ENCODE results near the gene C6.

The C6 gene

DNA sequence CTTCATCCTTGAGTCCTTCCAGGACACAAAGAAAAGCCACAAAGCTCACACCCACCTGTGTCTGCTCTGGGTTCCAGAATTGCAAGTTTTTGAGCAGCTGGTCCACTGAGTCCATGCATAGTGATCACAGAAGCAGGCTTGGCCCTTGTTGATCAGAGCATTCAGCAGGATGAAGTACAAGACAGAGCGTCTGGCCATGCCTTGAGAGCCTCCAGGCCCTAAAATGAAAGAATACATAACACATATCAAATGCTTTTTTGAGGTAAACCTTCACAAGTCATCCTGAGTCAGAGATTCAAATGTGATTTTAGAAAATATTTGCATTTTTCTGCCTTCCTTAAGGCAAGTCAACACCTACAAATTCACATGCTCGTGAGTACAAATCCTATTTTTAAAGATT lies 10.3 kb downstream of the C6 start:
- no peaks in the 10 kb centered on the region for H3K36me3 ChIP-seq (ENCODE audit: control insufficient read depth in 1 of 2, insufficient read depth in 2 of 2, low read depth in 1 of 2, low read length in 2 of 2)
- H3K9ac ChIP-seq (ENCODE audit: low read length), result no peak overlapping the region
- H3K4ac ChIP-seq (ENCODE audit: low read depth in 1 of 2, low read length in 2 of 2), result no peak overlapping the region
- no peaks in the 10 kb centered on the region for H3K4me1 ChIP-seq (ENCODE audit: control insufficient read depth, insufficient read depth, low read depth, low read length)
- H3K79me1 ChIP-seq (replicated peaks; ENCODE audit: low read length, poor library complexity, severe bottlenecking), result no peaks in the 10 kb centered on the region
- no peaks in the 10 kb centered on the region for H3K9me3 ChIP-seq (ENCODE audit: control insufficient read depth, low read length)
- no peak overlapping the region for H4K8ac ChIP-seq (ENCODE audit: low read length)
- no peak overlapping the region for H3K14ac ChIP-seq (ENCODE audit: low read length in 2 of 2)
- H2AK5ac ChIP-seq (ENCODE audit: low read length, severe bottlenecking), result no peak overlapping the region
- H2BK120ac ChIP-seq (ENCODE audit: low read depth, low read length), result no peak overlapping the region
- no peak overlapping the region for H3K4me2 ChIP-seq (ENCODE audit: low read length, poor library complexity, severe bottlenecking)
- no peak overlapping the region for H2AFZ ChIP-seq (ENCODE audit: low read depth, low read length)
- no peak overlapping the region for H3K4me3 ChIP-seq (ENCODE audit: insufficient read depth in 1 of 2, low read depth in 1 of 2, low read length in 2 of 2)
- H4K91ac ChIP-seq (ENCODE audit: low read length), result no peak overlapping the region
- no peak for DNase-seq
- H3K18ac ChIP-seq (ENCODE audit: low read depth in 1 of 2, low read length in 2 of 2), result no peak overlapping the region
- no peak overlapping the region for H3K23ac ChIP-seq (ENCODE audit: low read length in 2 of 2)
- H3K27ac ChIP-seq (ENCODE audit: low read length, poor library complexity, severe bottlenecking), result no peak overlapping the region
- H2BK5ac ChIP-seq (ENCODE audit: low read depth, low read length, poor library complexity, severe bottlenecking), result no peak overlapping the region
- H3K27me3 ChIP-seq (ENCODE audit: control insufficient read depth in 1 of 2, insufficient read depth in 1 of 2, low read length in 2 of 2), result no peaks in the 10 kb centered on the region
- H2BK12ac ChIP-seq (ENCODE audit: low read length in 2 of 2), result no peak overlapping the region
- 67% methylated on average over 1 of the region's 2 CpGs for WGBS
- no peak overlapping the region for H2BK15ac ChIP-seq (ENCODE audit: low read depth, poor library complexity, severe bottlenecking)

DNA sequence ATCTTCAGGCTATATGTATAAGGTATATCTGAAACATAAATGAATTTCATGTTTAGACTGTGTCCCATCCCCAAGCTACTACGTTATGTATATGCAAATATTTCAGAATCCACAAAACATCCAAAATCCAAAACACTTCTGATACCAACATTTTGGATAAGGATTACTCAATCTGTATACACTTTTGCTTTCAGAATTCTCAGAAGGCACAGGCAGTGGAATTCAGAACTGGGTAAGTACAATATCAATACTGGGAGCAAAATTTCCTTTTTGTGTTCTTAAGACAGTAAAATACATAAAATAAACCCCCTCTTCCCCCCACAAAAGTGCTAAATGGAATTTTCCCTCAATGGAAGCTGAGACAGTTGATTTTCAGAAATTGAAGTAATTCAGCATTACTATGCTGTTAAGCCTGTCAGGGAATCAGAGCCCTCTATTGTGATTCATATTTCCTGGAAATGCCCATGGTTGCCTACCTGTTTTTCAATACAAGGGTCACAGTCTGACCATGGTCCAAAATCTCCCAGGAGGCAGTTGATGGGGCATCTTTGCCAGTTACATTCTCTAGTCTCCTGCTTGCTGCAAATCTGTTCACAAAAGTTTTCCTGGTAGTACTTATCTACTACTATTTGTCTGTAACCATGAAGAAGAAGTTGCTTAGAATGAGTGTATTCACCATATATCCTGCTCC lies 12.1 kb downstream of the C6 start:
- H3K4me3 ChIP-seq (ENCODE audit: insufficient read depth in 1 of 2, low read depth in 1 of 2, low read length in 2 of 2), result no peak overlapping the region
- no peaks in the 10 kb centered on the region for H3K36me3 ChIP-seq (ENCODE audit: control insufficient read depth in 1 of 2, insufficient read depth in 2 of 2, low read depth in 1 of 2, low read length in 2 of 2)
- H3K4me1 ChIP-seq (ENCODE audit: control insufficient read depth, insufficient read depth, low read depth, low read length), result no peaks in the 10 kb centered on the region
- H3K18ac ChIP-seq (ENCODE audit: low read depth in 1 of 2, low read length in 2 of 2), result no peak overlapping the region
- H2AK5ac ChIP-seq (ENCODE audit: low read length, severe bottlenecking), result no peak overlapping the region
- no peak overlapping the region for H4K91ac ChIP-seq (ENCODE audit: low read length)
- no peak overlapping the region for H3K4ac ChIP-seq (ENCODE audit: low read depth in 1 of 2, low read length in 2 of 2)
- WGBS, result 40% methylated on average over 1 of the region's 1 CpG
- H4K8ac ChIP-seq (ENCODE audit: low read length), result no peak overlapping the region
- H2AFZ ChIP-seq (ENCODE audit: low read depth, low read length), result no peak overlapping the region
- no peak overlapping the region for H2BK5ac ChIP-seq (ENCODE audit: low read depth, low read length, poor library complexity, severe bottlenecking)
- no peak overlapping the region for H3K9ac ChIP-seq (ENCODE audit: low read length)
- no peak overlapping the region for H3K27ac ChIP-seq (ENCODE audit: low read length, poor library complexity, severe bottlenecking)
- H3K79me1 ChIP-seq (replicated peaks; ENCODE audit: low read length, poor library complexity, severe bottlenecking), result no peaks in the 10 kb centered on the region
- no peak overlapping the region for H2BK12ac ChIP-seq (ENCODE audit: low read length in 2 of 2)
- H3K4me2 ChIP-seq (ENCODE audit: low read length, poor library complexity, severe bottlenecking), result no peak overlapping the region
- no peak for DNase-seq
- no peak overlapping the region for H2BK15ac ChIP-seq (ENCODE audit: low read depth, poor library complexity, severe bottlenecking)
- no peak overlapping the region for H2BK120ac ChIP-seq (ENCODE audit: low read depth, low read length)
- no peak overlapping the region for H3K23ac ChIP-seq (ENCODE audit: low read length in 2 of 2)
- no peaks in the 10 kb centered on the region for H3K9me3 ChIP-seq (ENCODE audit: control insufficient read depth, low read length)
- no peaks in the 10 kb centered on the region for H3K27me3 ChIP-seq (ENCODE audit: control insufficient read depth in 1 of 2, insufficient read depth in 1 of 2, low read length in 2 of 2)
- H3K14ac ChIP-seq (ENCODE audit: low read length in 2 of 2), result no peak overlapping the region

DNA sequence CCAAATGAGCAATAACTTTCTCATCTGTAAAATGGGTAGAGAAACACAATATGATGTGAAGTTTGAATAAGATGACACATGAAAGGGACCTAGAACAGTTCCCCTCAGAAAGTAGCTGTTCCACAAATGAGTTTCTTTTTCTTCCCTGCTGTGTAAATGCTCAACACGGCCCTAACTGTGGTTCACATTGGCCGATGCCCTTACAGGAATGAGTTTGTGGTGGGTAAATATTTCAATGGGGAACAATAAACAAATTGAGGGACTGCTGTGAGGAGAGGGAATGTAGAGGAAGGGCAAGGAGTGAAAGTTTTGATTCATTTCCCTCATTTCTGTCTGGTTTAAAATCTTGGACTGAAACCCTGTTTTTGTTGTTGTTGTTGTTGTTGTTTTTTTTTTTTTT lies 12.8 kb downstream of the C6 start:
- H2AFZ ChIP-seq (ENCODE audit: low read depth, low read length), result no peak overlapping the region
- H2BK120ac ChIP-seq (ENCODE audit: low read depth, low read length), result no peak overlapping the region
- H3K23ac ChIP-seq (ENCODE audit: low read length in 2 of 2), result no peak overlapping the region
- DNase-seq, result no peak
- WGBS, result 83% methylated on average over 2 of the region's 2 CpGs
- H2AK5ac ChIP-seq (ENCODE audit: low read length, severe bottlenecking), result no peak overlapping the region
- no peak overlapping the region for H3K27ac ChIP-seq (ENCODE audit: low read length, poor library complexity, severe bottlenecking)
- no peak overlapping the region for H2BK5ac ChIP-seq (ENCODE audit: low read depth, low read length, poor library complexity, severe bottlenecking)
- H3K36me3 ChIP-seq (ENCODE audit: control insufficient read depth in 1 of 2, insufficient read depth in 2 of 2, low read depth in 1 of 2, low read length in 2 of 2), result no peaks in the 10 kb centered on the region
- no peaks in the 10 kb centered on the region for H3K79me1 ChIP-seq (replicated peaks; ENCODE audit: low read length, poor library complexity, severe bottlenecking)
- H4K8ac ChIP-seq (ENCODE audit: low read length), result no peak overlapping the region
- no peak overlapping the region for H3K4me2 ChIP-seq (ENCODE audit: low read length, poor library complexity, severe bottlenecking)
- H3K27me3 ChIP-seq (ENCODE audit: control insufficient read depth in 1 of 2, insufficient read depth in 1 of 2, low read length in 2 of 2), result no peaks in the 10 kb centered on the region
- no peak overlapping the region for H3K4ac ChIP-seq (ENCODE audit: low read depth in 1 of 2, low read length in 2 of 2)
- H2BK15ac ChIP-seq (ENCODE audit: low read depth, poor library complexity, severe bottlenecking), result no peak overlapping the region
- H2BK12ac ChIP-seq (ENCODE audit: low read length in 2 of 2), result no peak overlapping the region
- H4K91ac ChIP-seq (ENCODE audit: low read length), result no peak overlapping the region
- H3K4me3 ChIP-seq (ENCODE audit: insufficient read depth in 1 of 2, low read depth in 1 of 2, low read length in 2 of 2), result no peak overlapping the region
- H3K14ac ChIP-seq (ENCODE audit: low read length in 2 of 2), result no peak overlapping the region
- no peak overlapping the region for H3K9ac ChIP-seq (ENCODE audit: low read length)
- no peaks in the 10 kb centered on the region for H3K4me1 ChIP-seq (ENCODE audit: control insufficient read depth, insufficient read depth, low read depth, low read length)
- no peaks in the 10 kb centered on the region for H3K9me3 ChIP-seq (ENCODE audit: control insufficient read depth, low read length)
- no peak overlapping the region for H3K18ac ChIP-seq (ENCODE audit: low read depth in 1 of 2, low read length in 2 of 2)

GRCh38 chr5:41199660-41200059 lies 13.7 kb downstream of the C6 start:
- no peak overlapping the region for H2BK15ac ChIP-seq (ENCODE audit: low read depth, poor library complexity, severe bottlenecking)
- no peak overlapping the region for H3K14ac ChIP-seq (ENCODE audit: low read length in 2 of 2)
- no peak overlapping the region for H3K9ac ChIP-seq (ENCODE audit: low read length)

More at GRCh38 chr5:41199660-41200059, 13.7 kb downstream of the C6 start:
- DNase-seq, result no peak
- Histone ChIP-seq H2AK5ac (ENCODE audit: low read length, severe bottlenecking) (no peak overlapping the region), H2BK120ac (ENCODE audit: low read depth, low read length) (no peak overlapping the region), H3K27ac (ENCODE audit: low read length, poor library complexity, severe bottlenecking) (no peak overlapping the region), H3K79me1 (replicated peaks; ENCODE audit: low read length, poor library complexity, severe bottlenecking) (no peaks in the 10 kb centered on the region), H2BK5ac (ENCODE audit: low read depth, low read length, poor library complexity, severe bottlenecking) (no peak overlapping the region), H3K18ac (ENCODE audit: low read depth in 1 of 2, low read length in 2 of 2) (no peak overlapping the region), H2AFZ (ENCODE audit: low read depth, low read length) (no peak overlapping the region), H3K4me3 (ENCODE audit: insufficient read depth in 1 of 2, low read depth in 1 of 2, low read length in 2 of 2) (no peak overlapping the region), H3K4me2 (ENCODE audit: low read length, poor library complexity, severe bottlenecking) (no peak overlapping the region), H3K4ac (ENCODE audit: low read depth in 1 of 2, low read length in 2 of 2) (no peak overlapping the region), H4K8ac (ENCODE audit: low read length) (no peak overlapping the region), H3K36me3 (ENCODE audit: control insufficient read depth in 1 of 2, insufficient read depth in 2 of 2, low read depth in 1 of 2, low read length in 2 of 2) (no peaks in the 10 kb centered on the region), H2BK12ac (ENCODE audit: low read length in 2 of 2) (no peak overlapping the region), H3K23ac (ENCODE audit: low read length in 2 of 2) (no peak overlapping the region), H4K91ac (ENCODE audit: low read length) (no peak overlapping the region), H3K27me3 (ENCODE audit: control insufficient read depth in 1 of 2, insufficient read depth in 1 of 2, low read length in 2 of 2) (no peaks in the 10 kb centered on the region), H3K9me3 (ENCODE audit: control insufficient read depth, low read length) (no peaks in the 10 kb centered on the region), H3K4me1 (ENCODE audit: control insufficient read depth, insufficient read depth, low read depth, low read length) (no peaks in the 10 kb centered on the region)
- 50% methylated on average over 2 of the region's 3 CpGs for WGBS
